Stomach (tissue), 9 donors: ENCODE data around the gene GNB5. TPM values are rescaled to one million over a fixed set of nuclear protein-coding genes. Genes with fewer than 3 reads are reported as not detected.
"Not testable (repeated sequence)": the region's sequence is repeated elsewhere in the genome, so short reads cannot be mapped to it uniquely, and the experiment has no call there.

Experiments
- DNase-seq, 2 donors: peaks; one replicate each; pipeline versions ENCODE4 v3.0.0 to v3.0.0-alpha.2; 2013 to 2019
- H3K27ac ChIP-seq, 5 donors: fragments of 200-600 bp in 4 of 5; sonication (generic) in 4 of 5; one replicate each; pipeline ENCODE4 v1.5.1; 2013 to 2019; ENCODE audit warnings: mild to moderate bottlenecking in 1 of 5, moderate library complexity in 1 of 5
- H3K27me3 ChIP-seq, 3 donors: fragments of 200-600 bp; sonication (generic); one replicate each; pipeline ENCODE4 v1.5.1; 2017 to 2019; ENCODE audit warnings: mixed run types in 1 of 3
- H3K36me3 ChIP-seq, 4 donors: fragments of 200-600 bp; sonication (generic); 1 replicate in 3 of 4; 2 replicates in 1 of 4; pipeline ENCODE4 v1.5.1; 2016 to 2019
- H3K4me1 ChIP-seq, 4 donors: fragments of 200-600 bp; sonication (generic); one replicate each; pipeline ENCODE4 v1.5.1; 2016 to 2019
- H3K4me3 ChIP-seq, 4 donors: fragments of 200-600 bp; sonication (generic) in 3 of 4; one replicate each; pipeline ENCODE4 v1.5.1; 2016 to 2019; ENCODE audit warnings: mild to moderate bottlenecking in 1 of 4
- H3K9me3 ChIP-seq, 4 donors: fragments of 200-600 bp; sonication (generic); one replicate each; pipeline ENCODE4 v1.5.1; 2016 to 2019
- CTCF ChIP-seq, 7 experiments: fragments of 450-650 bp in 4 of 7; fragments of 200-600 bp in 3 of 7; sonication (generic) in 3 of 7; IDR thresholded peaks; one replicate each; pipeline ENCODE4 v1.5.1; 2016 to 2019; ENCODE audit warnings: antibody characterized with exemption in 7 of 7, control low read depth in 2 of 7, mild to moderate bottlenecking in 1 of 7
- EP300 ChIP-seq: sonication (generic); formaldehyde crosslinking; IDR thresholded peaks from one replicate; pipeline ENCODE4 v1.6.1; 2017; ENCODE audit warnings: antibody characterized with exemption
- POLR2A ChIP-seq, 4 donors: fragments of 450-650 bp; IDR thresholded peaks; one replicate each; pipeline ENCODE4 v1.6.1; 2016; ENCODE audit warnings: antibody characterized with exemption in 4 of 4, control low read depth in 2 of 4, mild to moderate bottlenecking in 1 of 4, moderate library complexity in 1 of 4
- POLR2AphosphoS5 ChIP-seq, 3 donors: sonication (generic); formaldehyde crosslinking; IDR thresholded peaks; one replicate each; pipeline ENCODE4 v1.6.1; 2016; ENCODE audit warnings: antibody characterized with exemption in 3 of 3
- WGBS, 5 donors: extraction: QIAGEN DNeasy Blood & Tissue Kit in 3 of 5; methylation state at CpG; one replicate each; pipeline versions ENCODE4 v1.1.5 to v1.1.7; 2013 to 2018; 5-methylcytosine and 5-hydroxymethylcytosine counted together
- intact Hi-C: fragments of 100-400 bp; cut with DNase I; formaldehyde crosslinking; loops from one replicate; pipeline ENCODE4 v1.15.1; 2023; ENCODE audit warnings: low total_unique reads
- polyA plus RNA-seq, 3 donors: library from polyadenylated mRNA; stranded (reverse); fragments of 200-250 nt; gene quantifications; one replicate each; pipeline ENCODE4 v1.2.3, GENCODE V29; 2013
- total RNA-seq, 5 donors: library from RNA; depleted of rRNA; stranded (reverse); fragments of >200 nt; gene quantifications; one replicate each; pipeline versions ENCODE4 v1.1.0 to v1.2.3, GENCODE V29; 2014 to 2016
- donor health status: healthy with polysubstance abuse.
- donor health status: Bipolar disorder and iron deficiency.
- donor health status: healthy.

GNB5 gene
- total and polyA plus RNA-seq, 8 donors = 6.4 to 291 (median 12.7) TPM

GRCh38 chr15:52085299-52085698, 105.9 kb downstream of the GNB5 start:
- Histone ChIP-seq H3K36me3 (no peaks in the 10 kb centered on the region), H3K27ac (no peak overlapping the region), H3K9me3 (peaks cover 6 to 19% (median 14%) of the 10 kb centered on the region in 4 donors), H3K4me3 (no peak overlapping the region), H3K4me1 (no peaks in the 10 kb centered on the region), H3K27me3 (no peaks in the 10 kb centered on the region)
- TF ChIP-seq POLR2AphosphoS5 (IDR thresholded peaks at IDR 0.05) (no peak), POLR2A (IDR thresholded peaks at IDR 0.05) (no peak), CTCF (IDR thresholded peaks at IDR 0.05) (no peak), EP300 (no peak)
- intact Hi-C loops = loop anchor here (10.0 kb wide), 1 partner anchor 110 kb away; the partner anchor contains the start of gene LEO1
- DNase-seq = no peak

- intact Hi-C loops = loop anchor here (10.0 kb wide), 1 partner anchor 109 kb away; the partner anchor contains the start of gene LEO1
- Histone ChIP-seq H3K27me3 (no peaks in the 10 kb centered on the region), H3K4me1 (peaks cover 0 to 8% (median 3%) of the 10 kb centered on the region in 4 donors), H3K36me3 (no peaks in the 10 kb centered on the region), H3K27ac (no peak overlapping the region), H3K9me3 (peaks cover 6 to 16% (median 12%) of the 10 kb centered on the region in 4 donors), H3K4me3 (no peak overlapping the region)
- no peak for TF ChIP-seq POLR2A (IDR thresholded peaks at IDR 0.05)
- TF ChIP-seq CTCF (IDR thresholded peaks at IDR 0.05) = no peak
- TF ChIP-seq EP300 = no peak
- TF ChIP-seq POLR2AphosphoS5 (IDR thresholded peaks at IDR 0.05) = no peak
- DNase-seq = no peak
- WGBS, 5 donors = 70 to 73% (median 71%) methylated on average over 4 of the region's 4 CpGs
These were observed 107.6 kb downstream of the GNB5 start for GRCh38 chr15:52083603-52084002.

GRCh38 chr15:52083037-52083359, 108.2 kb downstream of the GNB5 start:
- not testable (repeated sequence) for DNase-seq, H3K4me1 ChIP-seq, H3K27ac ChIP-seq, H3K27me3 ChIP-seq, H3K36me3 ChIP-seq, H3K4me3 ChIP-seq
- H3K9me3 ChIP-seq = peaks cover 6 to 16% (median 12%) of the 10 kb centered on the region in 4 donors
- intact Hi-C loops = loop anchor here (10.0 kb wide), 1 partner anchor 108 kb away; the partner anchor contains the start of gene LEO1
- WGBS, 5 donors = 94 to 100% (median 95%) methylated on average over 1 of the region's 1 CpG

GRCh38 chr15:52082197-52083036, 108.8 kb downstream of the GNB5 start:
- intact Hi-C loops = loop anchor here (10.0 kb wide), 1 partner anchor 108 kb away; the partner anchor contains the start of gene LEO1
- Histone ChIP-seq H3K4me3 (no peak overlapping the region), H3K27me3 (no peaks in the 10 kb centered on the region), H3K4me1 (peaks cover 0 to 8% (median 4%) of the 10 kb centered on the region in 4 donors), H3K36me3 (no peaks in the 10 kb centered on the region), H3K27ac (no peak overlapping the region), H3K9me3 (peaks cover 6 to 14% (median 12%) of the 10 kb centered on the region in 4 donors)
- 76 to 85% (median 82%) methylated on average over 5 of the region's 5 CpGs for WGBS, 5 donors
- no peak for DNase-seq
- TF ChIP-seq EP300 (no peak), POLR2A (IDR thresholded peaks at IDR 0.05) (no peak), POLR2AphosphoS5 (IDR thresholded peaks at IDR 0.05) (no peak), CTCF (IDR thresholded peaks at IDR 0.05) (no peak)
